Glutamatergic neuron (in vitro differentiated cells): Measurements from ENCODE around the gene MROH7. TPM values are rescaled to one million over a fixed set of nuclear protein-coding genes. Genes with fewer than 3 reads are reported as not detected.

ENCODE experiments used
- DNase-seq: peaks from one replicate; pipeline ENCODE4 v3.0.0; 2022
- H3K27ac Mint-ChIP-seq: one replicate; pipeline ENCODE4 v1.8.0; 2020; ENCODE audit warnings: mild to moderate bottlenecking, mixed read lengths, inconsistent platforms; ENCODE audit not compliant: unreplicated experiment
- H3K27me3 Mint-ChIP-seq: one replicate; pipeline ENCODE4 v1.8.0; 2020; ENCODE audit warnings: mild to moderate bottlenecking, moderate library complexity, mixed read lengths, inconsistent platforms; ENCODE audit not compliant: unreplicated experiment
- H3K36me3 Mint-ChIP-seq: one replicate; pipeline ENCODE4 v1.8.0; 2020; ENCODE audit warnings: mild to moderate bottlenecking, mixed read lengths, inconsistent platforms; ENCODE audit not compliant: unreplicated experiment
- H3K4me1 Mint-ChIP-seq: one replicate; pipeline ENCODE4 v1.8.0; 2020; ENCODE audit warnings: mild to moderate bottlenecking, low read depth, mixed read lengths, inconsistent platforms; ENCODE audit not compliant: unreplicated experiment
- H3K4me3 Mint-ChIP-seq: one replicate; pipeline ENCODE4 v1.8.0; 2020; ENCODE audit warnings: mild to moderate bottlenecking, mixed read lengths, inconsistent platforms; ENCODE audit not compliant: unreplicated experiment
- H3K9me3 Mint-ChIP-seq: one replicate; pipeline ENCODE4 v1.8.0; 2020; ENCODE audit warnings: mild to moderate bottlenecking, moderate library complexity, mixed read lengths, inconsistent platforms; ENCODE audit not compliant: unreplicated experiment
- CTCF ChIP-seq: fragments of 200-600 bp; sonication (generic); IDR thresholded peaks from one replicate; pipeline ENCODE4 v1.5.0; 2021; ENCODE audit not compliant: partially characterized antibody, unreplicated experiment
- total RNA-seq: library from RNA; stranded (reverse); fragmentation: NEBNext Ultra II Directional; extraction: Animal tissue kit (Norgen Biotek cat#: 25700); gene quantifications from one replicate; pipeline ENCODE4 v1.2.1, GENCODE V29; 2021; ENCODE audit not compliant: unreplicated experiment

MROH7 gene
- total RNA-seq, 1 donor from 2014 or later = not detected

GRCh38 chr1:54701066-54701465, 59.5 kb downstream of the MROH7 start:
- Mint-ChIP-seq H3K4me1 (peaks cover 10% of the 10 kb centered on the region), H3K27me3 (peaks cover 10% of the 10 kb centered on the region), H3K36me3 (no peaks in the 10 kb centered on the region), H3K9me3 (peaks cover 4% of the 10 kb centered on the region), H3K4me3 (no peak overlapping the region), H3K27ac (no peak overlapping the region)
- no peak for TF ChIP-seq CTCF
- DNase-seq = no peak

GRCh38 chr1:54701996-54702395, 60.4 kb downstream of the MROH7 start:
- H3K4me3 Mint-ChIP-seq = no peak overlapping the region
- H3K27me3 Mint-ChIP-seq = peaks cover 10% of the 10 kb centered on the region
- no peak overlapping the region for H3K27ac Mint-ChIP-seq
- no peaks in the 10 kb centered on the region for H3K36me3 Mint-ChIP-seq
- no peak for TF ChIP-seq CTCF
- no peak for DNase-seq
- H3K4me1 Mint-ChIP-seq = peaks cover 10% of the 10 kb centered on the region
- H3K9me3 Mint-ChIP-seq = peaks cover 3% of the 10 kb centered on the region

- H3K27ac Mint-ChIP-seq = no peak overlapping the region
- no peak overlapping the region for H3K4me3 Mint-ChIP-seq
- no peak for TF ChIP-seq CTCF
- H3K9me3 Mint-ChIP-seq = peaks cover 3% of the 10 kb centered on the region
- no peak for DNase-seq
- H3K4me1 Mint-ChIP-seq = peaks cover 10% of the 10 kb centered on the region
- H3K27me3 Mint-ChIP-seq = peaks cover 11% of the 10 kb centered on the region
- H3K36me3 Mint-ChIP-seq = no peaks in the 10 kb centered on the region
Measured at GRCh38 chr1:54703471-54703870, 61.9 kb downstream of the MROH7 start.

DNA sequence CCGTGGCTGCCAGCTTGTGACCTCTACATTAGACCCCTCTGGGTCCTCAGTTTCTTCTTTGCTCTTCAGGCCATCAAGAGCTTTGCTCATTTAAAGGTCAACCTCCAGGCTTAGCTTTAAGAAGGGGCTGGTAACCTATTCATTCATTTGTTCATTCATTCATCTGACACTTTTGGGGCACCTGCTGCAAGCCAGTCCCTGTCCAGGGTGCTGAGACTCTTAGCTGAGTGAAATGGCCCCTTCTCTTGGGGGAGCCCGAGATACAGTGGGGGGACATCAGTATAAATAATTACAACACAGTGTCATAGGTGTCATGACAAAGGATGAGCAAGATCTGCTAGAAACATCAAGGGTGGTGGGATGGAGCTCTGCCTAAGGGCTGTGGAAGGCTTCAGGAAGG, 63.6 kb downstream of the MROH7 start:
- H3K27ac Mint-ChIP-seq = no peak overlapping the region
- no peaks in the 10 kb centered on the region for H3K36me3 Mint-ChIP-seq
- H3K4me1 Mint-ChIP-seq = peaks cover 3% of the 10 kb centered on the region
- H3K4me3 Mint-ChIP-seq = no peak overlapping the region
- H3K27me3 Mint-ChIP-seq = peaks cover 6% of the 10 kb centered on the region
- peaks cover 3% of the 10 kb centered on the region for H3K9me3 Mint-ChIP-seq
- TF ChIP-seq CTCF = no peak
- DNase-seq = no peak

GRCh38 chr1:54706419-54706818, 64.8 kb downstream of the MROH7 start:
- Mint-ChIP-seq H3K36me3 (no peaks in the 10 kb centered on the region), H3K27ac (no peak overlapping the region), H3K4me3 (no peak overlapping the region), H3K4me1 (peaks cover 9% of the 10 kb centered on the region), H3K9me3 (peaks cover 3% of the 10 kb centered on the region), H3K27me3 (peaks cover 8% of the 10 kb centered on the region)
- DNase-seq = no peak
- no peak for TF ChIP-seq CTCF
